CD4-positive, alpha-beta T cell treated with Interleukin-6 for 4 hours (primary cell): Measurements from ENCODE around the gene ANKRD31.

ENCODE experiments used
- DNase-seq: peaks from one replicate; pipeline ENCODE4 v3.0.0-alpha.2; 2020; ENCODE audit warnings: mixed read lengths

ANKRD31 gene

GRCh38 chr5:75054134-75054930, 182.3 kb downstream of the ANKRD31 start:
- DNase-seq = peak; percentile 48

GRCh38 chr5:75053304-75054133, 183.2 kb downstream of the ANKRD31 start:
- peak; percentile 69 for DNase-seq

- DNase-seq = no peak
These were observed 183.7 kb downstream of the ANKRD31 start for GRCh38 chr5:75053054-75053303.

- DNase-seq = peak; percentile 54
These were observed 184.3 kb downstream of the ANKRD31 start, which contains the start of gene GCNT4 for GRCh38 chr5:75052192-75053053. GCNT4 (minus strand) TSS chr5:75052558; CDS start chr5:75030037, 22,521 bp downstream.

- peak; percentile 58 for DNase-seq
These were observed 185.4 kb downstream of the ANKRD31 start for GRCh38 chr5:75051217-75051751.

- peak; percentile 19 for DNase-seq
These were observed 186.3 kb downstream of the ANKRD31 start for GRCh38 chr5:75050415-75050814.

GRCh38 chr5:75049456-75050351, 187.0 kb downstream of the ANKRD31 start:
- peak; percentile 78 for DNase-seq

- no peak for DNase-seq
These were observed 188.2 kb downstream of the ANKRD31 start for GRCh38 chr5:75048457-75048953.

GRCh38 chr5:75047356-75047755, 189.3 kb downstream of the ANKRD31 start:
- DNase-seq = no peak

- DNase-seq = no peak
These were observed 190.1 kb downstream of the ANKRD31 start for GRCh38 chr5:75046366-75047142.

GRCh38 chr5:75045071-75045470, 191.6 kb downstream of the ANKRD31 start:
- no peak for DNase-seq

GRCh38 chr5:75044406-75044805, 192.3 kb downstream of the ANKRD31 start:
- DNase-seq = peak; percentile 44

- no peak for DNase-seq
These were observed 192.9 kb downstream of the ANKRD31 start for GRCh38 chr5:75043633-75044264.

- DNase-seq = no peak
These were observed 194.2 kb downstream of the ANKRD31 start for GRCh38 chr5:75042522-75042921.

GRCh38 chr5:75040973-75041372, 195.7 kb downstream of the ANKRD31 start:
- no peak for DNase-seq

GRCh38 chr5:75037106-75037505, 199.6 kb downstream of the ANKRD31 start:
- peak; percentile 33 for DNase-seq

GRCh38 chr5:75034137-75034739, 202.4 kb downstream of the ANKRD31 start:
- peak; percentile 53 for DNase-seq

GRCh38 chr5:75031366-75031765, 205.3 kb downstream of the ANKRD31 start:
- no peak for DNase-seq

- DNase-seq = no peak
These were observed 208.6 kb downstream of the ANKRD31 start for GRCh38 chr5:75028090-75028489.
